Measurements from ENCODE around the gene FAM20C.

FAM20C gene

GRCh38 chr7:188727-189500 is 3.5 kb upstream of the FAM20C start:
- no peak for DNase-seq (ENCODE audit: low read depth, low spot score)
- H3K27ac ChIP-seq = no peak overlapping the region

DNA sequence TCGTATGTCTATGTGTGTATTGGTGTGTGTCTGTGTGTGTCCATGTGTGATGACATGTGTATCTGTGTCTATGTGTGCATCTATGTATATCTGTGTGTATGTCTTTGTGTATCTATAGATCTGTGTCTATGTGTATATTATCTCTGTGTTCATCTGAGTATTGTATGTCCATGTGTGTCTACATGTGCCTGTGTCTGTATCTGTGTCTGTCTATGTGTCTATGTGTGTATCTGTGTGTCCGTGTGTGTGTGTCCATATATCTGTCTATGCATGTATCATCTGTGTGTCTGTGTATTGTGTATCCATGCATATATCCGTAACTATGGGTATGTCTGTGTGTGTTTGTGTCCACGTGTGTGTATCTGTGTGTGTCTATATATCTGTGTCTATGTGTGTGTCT is 2.7 kb upstream of the FAM20C start:
- no peak overlapping the region for H3K27ac ChIP-seq
- no peak for DNase-seq (ENCODE audit: low read depth, low spot score)

DNA sequence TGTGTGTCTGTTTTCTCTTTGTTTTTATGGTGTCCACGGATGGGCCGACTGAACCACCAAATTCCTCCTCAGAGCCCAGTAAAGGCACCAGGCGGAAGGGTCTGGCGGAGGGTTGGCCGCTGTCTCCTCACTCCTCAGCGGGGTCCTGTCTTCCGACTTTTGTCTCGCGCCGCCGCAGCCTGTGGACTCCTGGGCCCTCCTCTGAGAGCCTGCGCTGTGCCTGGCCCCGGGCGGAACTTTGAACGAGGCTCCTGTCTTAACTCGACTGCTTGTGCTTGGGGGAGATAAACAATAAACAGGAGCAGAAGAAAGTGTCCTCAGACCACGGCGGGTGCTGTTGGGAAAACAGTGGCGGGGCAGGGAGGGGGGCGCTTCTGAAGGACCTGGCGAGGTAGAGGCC is 2.2 kb upstream of the FAM20C start:
- no peak overlapping the region for H3K27ac ChIP-seq
- DNase-seq (ENCODE audit: low read depth, low spot score) = no peak

GRCh38 chr7:191105-191980 is 1.0 kb upstream of the FAM20C start:
- no peak overlapping the region for H3K27ac ChIP-seq
- DNase-seq (ENCODE audit: low read depth, low spot score) = no peak

DNA sequence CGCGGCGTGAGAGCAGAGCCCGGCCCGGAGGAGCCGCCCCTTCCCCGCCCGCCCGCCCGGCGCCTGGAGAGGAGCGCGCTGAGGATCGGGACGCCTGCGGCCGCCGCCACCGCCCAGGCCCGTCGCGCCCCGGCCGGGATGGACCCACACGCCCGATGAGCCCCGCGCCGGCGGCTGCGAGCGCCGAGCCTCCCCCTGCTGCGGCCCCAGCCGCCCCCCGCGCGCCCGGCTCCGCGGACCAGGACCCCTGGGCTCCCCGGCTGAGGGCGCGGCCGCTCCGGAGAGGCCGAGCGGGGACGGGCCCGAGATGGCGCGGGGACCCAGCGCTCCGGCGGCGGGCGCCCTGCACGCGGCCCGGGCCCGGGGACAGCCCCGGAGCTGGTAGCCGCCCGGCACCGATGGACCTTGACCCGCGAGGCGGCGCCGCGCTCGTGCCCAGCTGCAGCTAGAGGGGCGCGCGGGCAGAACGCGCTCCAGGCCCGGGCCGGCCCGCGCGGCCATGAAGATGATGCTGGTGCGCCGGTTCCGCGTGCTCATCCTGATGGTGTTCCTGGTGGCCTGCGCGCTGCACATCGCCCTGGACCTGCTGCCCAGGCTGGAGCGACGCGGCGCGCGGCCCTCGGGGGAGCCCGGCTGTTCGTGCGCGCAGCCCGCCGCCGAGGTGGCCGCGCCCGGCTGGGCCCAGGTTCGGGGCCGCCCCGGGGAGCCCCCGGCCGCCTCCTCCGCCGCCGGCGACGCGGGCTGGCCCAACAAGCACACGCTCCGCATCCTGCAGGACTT is 520 bp downstream of the FAM20C start:
- H3K27ac ChIP-seq = no peak overlapping the region
- no peak for DNase-seq (ENCODE audit: low read depth, low spot score)

DNA sequence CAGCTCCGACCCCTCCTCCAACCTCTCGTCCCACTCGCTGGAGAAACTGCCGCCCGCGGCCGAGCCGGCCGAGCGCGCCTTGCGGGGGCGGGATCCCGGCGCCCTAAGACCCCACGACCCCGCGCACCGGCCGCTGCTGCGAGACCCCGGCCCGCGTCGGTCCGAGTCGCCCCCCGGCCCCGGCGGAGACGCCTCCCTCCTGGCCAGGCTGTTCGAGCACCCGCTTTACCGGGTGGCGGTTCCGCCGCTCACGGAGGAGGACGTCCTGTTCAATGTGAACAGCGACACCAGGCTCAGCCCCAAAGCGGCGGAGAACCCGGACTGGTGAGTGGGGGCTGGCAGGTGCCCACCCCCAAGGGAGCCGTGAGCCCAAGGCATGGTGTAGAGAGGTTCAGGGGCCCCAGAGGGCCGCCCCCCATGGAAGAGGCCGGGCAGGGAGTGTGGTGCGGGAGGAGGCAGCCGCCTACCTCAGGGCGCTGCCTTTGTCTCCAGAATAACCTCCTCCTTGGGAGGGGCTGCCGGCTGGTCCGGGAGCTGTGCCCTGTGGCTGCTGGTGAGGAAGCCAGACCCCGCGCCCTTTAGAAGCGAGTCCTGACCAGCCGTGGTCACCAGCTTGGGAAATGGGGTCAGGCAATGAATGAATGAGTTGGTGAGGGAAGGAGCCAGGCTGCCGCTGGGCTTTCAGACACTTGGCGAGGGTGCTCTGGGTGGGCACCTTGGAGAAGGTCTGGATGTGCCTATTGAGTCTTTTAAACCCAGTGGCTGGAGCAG is 1.3 kb downstream of the FAM20C start:
- H3K27ac ChIP-seq = no peak overlapping the region
- DNase-seq (ENCODE audit: low read depth, low spot score) = no peak

GRCh38 chr7:194252-195009 is 2.1 kb downstream of the FAM20C start:
- no peak for DNase-seq (ENCODE audit: low read depth, low spot score)
- H3K27ac ChIP-seq = no peak overlapping the region

- H3K27ac ChIP-seq = no peak overlapping the region
- DNase-seq (ENCODE audit: low read depth, low spot score) = no peak
Measured at GRCh38 chr7:195010-195829, 2.8 kb downstream of the FAM20C start.

DNA sequence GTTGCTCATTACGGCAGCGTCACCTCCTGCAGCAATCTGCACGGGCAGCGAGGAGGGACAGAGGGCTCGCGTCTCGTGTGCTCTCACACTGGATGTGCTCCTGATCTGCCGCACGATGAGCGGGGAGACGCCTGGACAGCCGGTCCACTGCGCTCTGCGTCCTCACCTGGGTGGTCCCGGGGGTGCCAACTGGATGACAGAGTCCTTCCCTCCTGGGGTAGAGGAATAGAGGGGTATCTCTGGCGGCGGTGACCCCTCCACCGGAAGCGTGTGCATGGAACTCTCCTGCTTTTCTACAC is 3.4 kb downstream of the FAM20C start:
- no peak overlapping the region for H3K27ac ChIP-seq
- no peak for DNase-seq (ENCODE audit: low read depth, low spot score)

DNA sequence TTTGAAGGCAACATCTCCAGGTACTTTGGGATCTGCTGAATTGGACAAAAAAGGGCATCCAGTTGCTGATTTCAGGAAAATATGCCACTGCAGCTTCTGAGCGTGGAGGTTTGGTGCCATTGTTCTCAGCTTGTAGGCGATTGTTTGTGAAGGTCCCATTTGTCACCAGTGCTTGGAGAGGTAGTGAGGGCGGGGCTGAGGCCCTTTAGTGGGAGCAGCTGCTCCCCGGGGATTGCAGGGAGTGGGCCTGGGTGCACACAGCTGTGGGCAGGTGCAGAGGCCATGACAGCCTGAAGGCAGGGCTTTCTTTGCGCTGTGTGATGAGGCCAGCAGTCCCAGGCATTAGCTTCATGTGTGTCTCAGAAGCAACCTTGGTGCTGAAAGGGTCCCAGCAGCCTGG is 3.9 kb downstream of the FAM20C start:
- no peak for DNase-seq (ENCODE audit: low read depth, low spot score)
- H3K27ac ChIP-seq = no peak overlapping the region

DNA sequence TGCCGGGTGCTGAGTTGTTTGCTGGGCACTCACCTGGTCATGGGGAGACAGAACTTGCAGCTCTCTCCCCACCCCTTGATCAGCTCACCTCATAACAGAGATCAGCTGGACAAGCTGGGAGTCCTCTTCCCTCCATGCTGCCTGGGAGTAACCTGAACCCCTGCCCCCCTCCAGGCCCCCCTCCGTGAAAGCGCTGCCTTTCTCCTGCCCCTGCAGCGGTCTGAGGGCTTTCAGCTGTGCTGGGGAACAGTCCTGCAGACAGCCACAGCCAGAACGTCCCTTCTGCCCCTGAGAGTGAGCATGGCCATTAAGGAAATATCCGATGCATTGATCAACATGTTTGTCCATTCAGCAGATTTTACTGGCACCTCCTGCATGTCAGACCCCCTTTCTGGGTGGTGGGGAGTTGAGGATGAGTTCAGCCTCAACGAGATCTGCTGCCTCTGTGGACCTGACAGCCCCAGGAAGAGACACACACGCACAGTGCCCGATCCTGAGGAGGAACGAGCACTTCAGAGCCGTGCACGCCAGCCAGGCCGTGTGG is 4.5 kb downstream of the FAM20C start:
- no peak for DNase-seq (ENCODE audit: low read depth, low spot score)
- H3K27ac ChIP-seq = no peak overlapping the region

DNA sequence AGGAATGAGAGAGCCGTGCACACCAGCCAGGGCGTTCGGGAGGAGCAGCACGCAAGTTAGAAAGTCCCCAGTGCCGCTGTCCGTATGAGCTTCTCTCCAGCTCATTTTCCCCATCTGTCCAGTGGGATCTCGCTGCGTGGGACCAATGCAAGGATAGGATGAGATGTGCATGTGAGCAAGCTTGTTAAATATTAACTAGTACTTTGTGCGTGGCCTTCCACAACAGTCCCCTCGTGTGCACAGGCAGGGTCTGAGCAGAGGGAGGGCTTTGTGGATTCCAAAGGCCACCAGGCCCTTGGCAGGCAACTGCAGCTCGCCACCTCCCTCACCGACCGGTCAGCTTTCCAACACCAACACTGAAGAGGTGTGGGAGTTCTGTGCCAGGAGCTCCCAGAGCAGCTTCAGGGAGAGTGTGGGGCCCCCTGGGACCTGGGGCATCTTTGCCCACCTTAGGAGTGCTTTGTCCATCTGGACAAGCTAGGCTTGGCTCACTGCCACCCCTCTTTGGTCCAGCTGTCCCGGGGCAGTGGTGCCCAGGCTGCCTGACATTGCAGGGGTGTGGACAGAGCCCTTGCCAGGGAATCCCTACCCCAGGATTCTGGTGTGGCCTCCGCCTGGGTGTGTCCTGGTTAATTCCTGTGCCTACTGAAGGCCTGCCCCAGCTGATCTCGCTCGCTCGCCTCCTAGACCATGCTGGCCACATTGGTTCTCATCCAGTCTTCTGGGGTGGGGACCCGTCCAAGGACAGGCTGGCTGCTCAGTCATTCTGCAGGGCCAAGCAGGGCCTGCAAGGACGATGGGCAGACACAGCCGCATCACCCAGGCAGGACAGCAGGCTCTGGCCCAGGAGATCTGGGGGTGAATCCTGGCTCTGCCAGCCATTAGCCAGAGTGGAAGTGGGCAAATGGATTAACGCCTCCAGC is 5.3 kb downstream of the FAM20C start:
- DNase-seq (ENCODE audit: low read depth, low spot score) = no peak
- H3K27ac ChIP-seq = no peak overlapping the region

DNA sequence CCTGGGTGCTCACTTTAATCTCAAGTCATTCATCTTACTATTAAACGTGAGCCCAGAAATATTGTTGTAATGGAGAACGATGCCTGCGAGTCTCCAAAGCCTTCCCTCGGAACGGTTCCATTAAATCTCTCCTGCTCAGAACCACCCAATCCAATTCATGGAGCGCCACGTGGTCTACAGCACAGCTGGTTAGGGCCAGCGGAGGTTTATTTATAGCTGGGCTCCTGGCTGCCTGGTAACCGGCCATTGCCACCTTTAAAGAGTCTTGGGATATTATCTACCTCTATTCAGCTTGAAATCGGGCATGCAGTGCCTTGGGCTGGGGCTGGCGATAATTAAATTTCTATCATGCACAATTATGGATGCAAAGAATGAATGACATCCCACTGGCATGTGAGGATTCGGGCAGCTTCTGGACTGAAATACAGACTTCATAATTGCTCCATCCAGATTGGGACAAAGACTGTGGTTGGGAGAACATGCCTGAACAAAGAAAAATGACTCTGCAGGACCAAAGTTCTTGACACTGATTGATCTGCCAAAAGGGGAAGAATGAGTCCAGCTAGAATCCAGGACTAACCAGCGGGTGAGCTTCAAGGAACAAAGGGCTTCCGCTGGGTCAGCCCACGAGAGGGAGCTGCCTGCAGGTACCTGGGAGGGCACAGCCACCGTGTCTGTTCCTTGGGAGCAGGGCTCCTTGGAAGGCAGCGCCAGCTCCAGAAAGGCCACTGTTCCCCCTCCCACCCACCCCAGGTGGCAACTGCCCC is 7.3 kb downstream of the FAM20C start:
- DNase-seq (ENCODE audit: low read depth, low spot score) = no peak
- H3K27ac ChIP-seq = no peak overlapping the region

- H3K27ac ChIP-seq = no peak overlapping the region
- no peak for DNase-seq (ENCODE audit: low read depth, low spot score)
Measured at GRCh38 chr7:200290-200689, 7.9 kb downstream of the FAM20C start.

- no peak overlapping the region for H3K27ac ChIP-seq
- DNase-seq (ENCODE audit: low read depth, low spot score) = no peak
Measured at GRCh38 chr7:200704-201103, 8.3 kb downstream of the FAM20C start.

DNA sequence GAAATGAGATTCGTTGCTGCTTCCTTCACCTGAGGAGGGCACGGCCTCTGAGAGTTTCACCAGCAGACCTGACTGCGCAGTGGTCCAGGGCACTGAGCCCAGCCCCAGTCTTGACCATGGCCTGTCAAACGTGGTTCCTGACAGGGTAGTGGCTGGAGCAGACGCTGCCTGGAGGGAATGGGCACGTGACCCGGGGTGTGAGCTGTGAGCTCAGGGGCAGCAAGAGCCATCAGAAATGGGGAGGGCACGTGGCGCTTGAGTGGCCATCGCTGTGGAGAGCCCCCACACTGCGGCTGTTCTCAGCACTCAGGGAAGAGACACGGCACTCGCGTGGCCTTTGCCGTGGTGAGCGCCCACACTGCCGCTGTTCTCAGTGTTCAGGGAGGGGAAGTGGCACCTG is 12.0 kb downstream of the FAM20C start:
- DNase-seq (ENCODE audit: low read depth, low spot score) = no peak
- H3K27ac ChIP-seq = no peak overlapping the region

Data from epithelial cell of prostate (primary cell).